Kidney tubule cell (primary cell): ENCODE measurements around the gene COPS7A.

Experiments used
- DNase-seq: peaks from one replicate; pipeline ENCODE4 v3.0.0-alpha.2; 2018; ENCODE audit warnings: low spot score

COPS7A gene

GRCh38 chr12:6770094-6770493 is 46.2 kb downstream of the COPS7A start:
- no peak for DNase-seq

GRCh38 chr12:6770600-6770999 is 46.8 kb downstream of the COPS7A start:
- no peak for DNase-seq

- no peak for DNase-seq
Measured at GRCh38 chr12:6771091-6771495, 47.2 kb downstream of the COPS7A start.

GRCh38 chr12:6771509-6772330 is 47.9 kb downstream of the COPS7A start:
- DNase-seq: no peak

GRCh38 chr12:6772331-6772695 is 48.5 kb downstream of the COPS7A start, which contains the start of gene LAG3:
Gene LAG3, plus strand, starts transcription at chr12:6772520. Its CDS starts 333 bp downstream, at chr12:6772853.
- no peak for DNase-seq

- DNase-seq: no peak
Measured at GRCh38 chr12:6772726-6773589, 49.1 kb downstream of the COPS7A start.

GRCh38 chr12:6773590-6774351 is 49.9 kb downstream of the COPS7A start:
- no peak for DNase-seq

GRCh38 chr12:6774499-6775062 is 50.7 kb downstream of the COPS7A start:
- DNase-seq: no peak

GRCh38 chr12:6775185-6776174 is 51.6 kb downstream of the COPS7A start:
- no peak for DNase-seq

- no peak for DNase-seq
Measured at GRCh38 chr12:6777386-6777785, 53.5 kb downstream of the COPS7A start.

GRCh38 chr12:6778217-6778573 is 54.3 kb downstream of the COPS7A start:
- DNase-seq: no peak

- peak; percentile 90 for DNase-seq
Measured at GRCh38 chr12:6778574-6779550, 55.0 kb downstream of the COPS7A start.

- DNase-seq: peak; percentile 28
Measured at GRCh38 chr12:6779708-6780432, 56.0 kb downstream of the COPS7A start.

- DNase-seq: no peak
Measured at GRCh38 chr12:6780573-6780972, 56.7 kb downstream of the COPS7A start.
